Esophagus squamous epithelium (tissue), 5 donors: ENCODE measurements around the gene PINLYP. TPM values are rescaled to one million over a fixed set of nuclear protein-coding genes. Genes with fewer than 3 reads are reported as not detected.
A peak's percentile ranks its signal among the peaks of the same experiment; 100 is the strongest.

ENCODE experiments used
- DNase-seq: peaks from one replicate; lab custom pipeline; 2025; lab: John Stamatoyannopoulos, UW
- H3K27ac ChIP-seq, 4 donors: fragments of 200-600 bp; sonication (generic); one replicate each; pipeline ENCODE4 v1.5.1; 2016 to 2019; ENCODE audit warnings: mild to moderate bottlenecking in 1 of 4
- H3K27me3 ChIP-seq, 4 donors: fragments of 200-600 bp; sonication (generic); 1 replicate in 3 of 4; 2 replicates in 1 of 4; pipeline versions ENCODE4 v1.5.1 to v1.6.0; 2017 to 2021; ENCODE audit warnings: antibody characterized with exemption in 1 of 4
- H3K36me3 ChIP-seq, 3 donors: fragments of 200-600 bp; sonication (generic); one replicate each; pipeline ENCODE4 v1.5.1; 2016 to 2019
- H3K4me1 ChIP-seq, 3 donors: fragments of 200-600 bp; sonication (generic); one replicate each; pipeline ENCODE4 v1.5.1; 2017 to 2019
- H3K4me3 ChIP-seq, 4 donors: fragments of 200-600 bp; sonication (generic); 1 replicate in 3 of 4; 2 replicates in 1 of 4; pipeline ENCODE4 v1.5.1; 2016 to 2019; ENCODE audit warnings: mild to moderate bottlenecking in 2 of 4, moderate library complexity in 1 of 4
- H3K9me3 ChIP-seq, 3 donors: fragments of 200-600 bp; sonication (generic); one replicate each; pipeline ENCODE4 v1.5.1; 2016 to 2019
- POLR2A ChIP-seq, 4 donors: fragments of 450-650 bp; IDR thresholded peaks; one replicate each; pipeline ENCODE4 v1.6.1; 2017; ENCODE audit warnings: antibody characterized with exemption in 4 of 4, mild to moderate bottlenecking in 4 of 4, moderate library complexity in 3 of 4
- WGBS, 2 donors: methylation state at CpG; one replicate each; pipeline ENCODE4 v1.1.5; 2018; 5-methylcytosine and 5-hydroxymethylcytosine counted together
- intact Hi-C: fragments of 100-400 bp; cut with DNase I; formaldehyde crosslinking; loops from one replicate; pipeline ENCODE4 v1.15.0; 2022
- total RNA-seq, 4 donors: library from RNA; depleted of rRNA; stranded (reverse); fragments of >200 nt; gene quantifications; one replicate each; pipeline ENCODE4 v1.1.0, GENCODE V29; 2016
- TF ChIP-seq, protein P1 (sequence below), 6 experiments: fragments of 450-650 bp in 4 of 6; fragments of 200-600 bp in 2 of 6; sonication (generic) in 2 of 6; IDR thresholded peaks; one replicate each; pipeline ENCODE4 v1.5.1; 2016 to 2019; ENCODE audit warnings: antibody characterized with exemption in 6 of 6, mild to moderate bottlenecking in 4 of 6, moderate library complexity in 4 of 6
- donor health status: DM: yes; HTN: yes; CAD: no.

The PINLYP gene
- 10 to 100 TPM in 2 of 4 donors, 1 to 10 TPM in 2; 1.9 to 23.3 (median 9.3) TPM for total RNA-seq

DNA sequence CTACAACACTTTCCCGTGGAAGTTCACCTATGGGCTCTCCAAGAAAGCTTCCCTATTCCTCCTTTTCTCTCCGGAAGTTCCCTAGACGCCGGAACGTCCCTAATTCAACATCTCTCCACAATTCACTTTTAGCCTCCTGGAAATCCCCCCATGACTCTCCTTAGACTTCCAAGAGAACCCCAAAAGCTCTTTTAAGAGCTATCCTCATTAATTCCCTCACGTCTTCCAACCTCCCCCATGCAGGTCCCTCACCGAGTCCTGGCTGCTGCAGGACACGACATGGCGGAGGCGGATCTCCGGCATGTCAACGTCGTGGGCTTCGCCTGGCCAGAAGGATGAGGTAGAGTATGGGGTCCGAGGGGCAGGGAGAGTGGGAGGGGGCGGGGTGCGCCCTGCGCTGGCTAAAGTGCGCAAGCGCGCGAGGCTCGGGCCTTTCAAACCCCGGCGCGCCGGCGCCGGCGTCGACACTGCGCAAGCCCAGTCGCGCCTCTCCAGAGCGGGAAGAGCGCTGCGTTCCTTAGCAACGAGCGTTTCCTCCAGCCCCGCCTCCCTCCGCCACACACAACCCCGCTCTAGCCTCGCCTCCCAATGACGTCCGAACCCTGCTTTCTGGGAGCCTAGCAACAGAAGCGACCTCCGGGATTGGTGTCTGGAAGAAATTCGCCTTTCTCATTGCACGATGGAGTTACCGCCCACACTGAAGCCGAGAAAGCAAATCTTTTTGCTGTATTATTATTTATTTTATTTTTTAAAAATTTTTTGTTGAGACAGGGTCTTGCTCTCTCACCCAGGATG lies at the start of gene PINLYP, which contains the start of gene XRCC1:
Gene PINLYP, plus strand, starts transcription at position 646 of the 795 bp plus-strand sequence. CDS start 1,391 bp downstream, outside the sequence.
Gene XRCC1, minus strand, starts transcription at position 372 of the 795 bp plus-strand sequence. Its CDS starts 69 bp downstream, at position 303.
- Histone ChIP-seq H3K36me3 (peaks cover 0 to 21% (median 0%) of the 10 kb centered on the region in 3 donors), H3K27ac (peak within 1 kb of the TSS; percentile 85 to 97 (median 90)), H3K4me3 (peak within 1 kb of the TSS; percentile 52 to 92 (median 78)), H3K27me3 (no peaks in the 10 kb centered on the region), H3K4me1 (peaks cover 14 to 47% (median 24%) of the 10 kb centered on the region in 3 donors), H3K9me3 (no peaks in the 10 kb centered on the region)
- intact Hi-C loops: no loop called here
- WGBS, 2 donors: 0% methylated on average over 35 to 37 of the region's 51 CpGs
- TF ChIP-seq POLR2A (IDR thresholded peaks at IDR 0.05): peak in 2 of 4 donors; percentile 12 to 58
- TF ChIP-seq, protein P1, sequence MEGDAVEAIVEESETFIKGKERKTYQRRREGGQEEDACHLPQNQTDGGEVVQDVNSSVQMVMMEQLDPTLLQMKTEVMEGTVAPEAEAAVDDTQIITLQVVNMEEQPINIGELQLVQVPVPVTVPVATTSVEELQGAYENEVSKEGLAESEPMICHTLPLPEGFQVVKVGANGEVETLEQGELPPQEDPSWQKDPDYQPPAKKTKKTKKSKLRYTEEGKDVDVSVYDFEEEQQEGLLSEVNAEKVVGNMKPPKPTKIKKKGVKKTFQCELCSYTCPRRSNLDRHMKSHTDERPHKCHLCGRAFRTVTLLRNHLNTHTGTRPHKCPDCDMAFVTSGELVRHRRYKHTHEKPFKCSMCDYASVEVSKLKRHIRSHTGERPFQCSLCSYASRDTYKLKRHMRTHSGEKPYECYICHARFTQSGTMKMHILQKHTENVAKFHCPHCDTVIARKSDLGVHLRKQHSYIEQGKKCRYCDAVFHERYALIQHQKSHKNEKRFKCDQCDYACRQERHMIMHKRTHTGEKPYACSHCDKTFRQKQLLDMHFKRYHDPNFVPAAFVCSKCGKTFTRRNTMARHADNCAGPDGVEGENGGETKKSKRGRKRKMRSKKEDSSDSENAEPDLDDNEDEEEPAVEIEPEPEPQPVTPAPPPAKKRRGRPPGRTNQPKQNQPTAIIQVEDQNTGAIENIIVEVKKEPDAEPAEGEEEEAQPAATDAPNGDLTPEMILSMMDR (IDR thresholded peaks at IDR 0.05): peak in 1 of 6 experiments; percentile 7
- peak; percentile 83 for DNase-seq

DNA sequence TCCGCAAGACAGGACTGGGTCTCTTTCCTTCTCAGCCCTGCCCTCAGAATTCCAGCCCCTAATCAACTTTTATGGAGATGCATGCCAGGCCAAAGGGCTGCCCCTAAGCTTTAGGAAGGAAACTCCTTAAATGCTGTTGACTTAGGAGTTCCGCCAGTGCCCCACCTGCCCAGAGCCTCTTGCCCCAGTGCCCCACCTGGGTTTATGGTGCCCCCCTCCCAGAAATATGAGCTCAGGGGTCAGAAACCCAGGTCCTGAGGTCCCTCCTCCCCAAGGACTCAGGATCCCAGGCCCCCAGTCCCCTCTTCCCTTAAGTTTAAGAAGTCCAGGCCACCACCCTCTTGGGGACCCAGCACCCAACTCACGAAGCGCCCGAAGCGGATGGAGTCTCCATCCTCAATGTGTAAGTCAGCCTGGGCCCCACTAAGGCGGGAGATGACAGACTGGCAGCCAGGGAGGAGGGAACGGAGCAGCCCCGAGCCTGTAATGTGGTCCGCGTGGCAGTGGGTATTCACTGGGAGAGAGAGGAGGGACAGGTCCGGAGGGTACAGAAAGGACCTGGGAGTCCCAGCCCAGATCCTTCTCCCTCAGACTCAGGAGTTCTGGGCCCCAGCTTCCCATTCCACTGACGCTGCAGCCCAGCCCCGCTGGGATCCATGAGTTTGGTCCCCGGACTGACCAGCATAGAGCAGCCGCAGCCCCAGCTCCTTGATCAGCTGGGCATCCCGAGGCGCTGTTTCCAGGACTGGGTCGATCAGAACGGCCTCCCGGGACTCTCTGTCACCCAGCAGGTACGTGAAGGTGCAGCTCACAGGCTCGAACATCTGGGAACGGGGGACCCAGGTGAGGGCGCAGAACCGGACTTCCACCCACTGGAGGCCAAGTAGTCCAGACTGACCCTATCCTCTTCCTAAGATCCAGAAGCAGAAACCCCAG lies 49.5 kb upstream of the PINLYP start:
- H3K27ac ChIP-seq: peak overlapping the region; percentile 83 to 98 (median 92)
- H3K36me3 ChIP-seq: peaks cover 0 to 8% (median 0%) of the 10 kb centered on the region in 3 donors
- H3K4me3 ChIP-seq: peak overlapping the region; percentile 71 to 98 (median 82)
- H3K27me3 ChIP-seq: no peaks in the 10 kb centered on the region
- H3K9me3 ChIP-seq: no peaks in the 10 kb centered on the region
- H3K4me1 ChIP-seq: peaks cover 11 to 76% (median 26%) of the 10 kb centered on the region in 3 donors
- intact Hi-C loops: no loop called here
- 0% methylated on average over 2 to 9 of the region's 26 CpGs for WGBS, 2 donors
- no peak for DNase-seq
- TF ChIP-seq, protein P1 (IDR thresholded peaks at IDR 0.05): no peak
- TF ChIP-seq POLR2A (IDR thresholded peaks at IDR 0.05): no peak

DNA sequence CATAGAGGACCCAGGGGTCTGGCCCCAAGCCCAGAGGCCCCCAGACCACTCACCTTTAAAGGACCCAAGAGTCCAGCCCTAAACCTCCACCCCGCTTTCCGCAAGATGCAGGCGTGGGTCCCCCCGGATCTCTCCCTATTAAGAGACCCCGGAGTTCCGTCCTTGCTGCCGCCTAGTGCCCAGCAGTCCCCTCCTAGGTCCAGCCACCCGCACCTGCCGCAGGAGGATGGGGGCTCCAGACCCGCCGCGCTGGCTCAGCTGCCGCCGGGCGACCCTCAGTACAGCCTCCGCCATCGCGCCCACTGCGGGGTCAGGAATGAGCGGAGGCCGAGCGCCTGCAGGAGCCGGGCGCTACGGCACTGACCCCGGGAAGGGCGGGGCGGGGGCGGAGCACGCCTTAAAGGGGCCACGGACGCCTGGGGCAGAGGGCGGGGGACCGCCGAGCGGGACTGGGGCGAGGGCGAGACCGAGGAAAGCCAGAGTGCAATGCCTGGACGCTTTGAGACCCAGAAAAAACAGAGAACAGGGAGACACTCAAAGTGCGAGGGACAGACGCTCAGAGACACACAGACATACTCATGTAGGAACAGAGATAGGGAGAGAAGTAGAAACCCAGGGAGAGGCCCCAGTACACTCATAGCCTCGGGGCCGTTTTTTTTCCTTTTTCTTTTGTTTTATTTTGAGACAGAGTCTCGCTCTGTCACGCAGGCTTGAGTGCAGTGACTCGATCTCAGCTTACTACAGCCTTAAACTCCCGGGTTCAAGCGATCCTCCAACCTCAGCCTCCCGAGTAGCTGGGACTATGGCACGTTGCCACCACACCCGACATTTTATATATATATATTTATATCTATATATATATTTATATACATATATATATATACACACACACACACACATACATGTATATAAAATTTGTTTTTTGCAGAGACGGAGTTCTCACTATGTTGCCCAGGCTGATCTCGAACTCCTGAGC lies 48.4 kb upstream of the PINLYP start, which contains the start of gene ETHE1:
Gene ETHE1, minus strand, starts transcription at position 318 of the 976 bp plus-strand sequence. Its CDS starts 24 bp downstream, at position 294.
- intact Hi-C loops: no loop called here
- WGBS, 2 donors: 4 to 8% methylated on average over 18 to 34 of the region's 54 CpGs

More for the DNA sequence above, 48.4 kb upstream of the PINLYP start, which contains the start of gene ETHE1:
- TF ChIP-seq, protein P1 (IDR thresholded peaks at IDR 0.05): peak in 1 of 6 experiments; percentile 7
- peak in 2 of 4 donors; percentile 63 to 88 for TF ChIP-seq POLR2A (IDR thresholded peaks at IDR 0.05)
- Histone ChIP-seq H3K4me3 (peak within 1 kb of the TSS; percentile 71 to 98 (median 82)), H3K27me3 (no peaks in the 10 kb centered on the region), H3K27ac (peak within 1 kb of the TSS; percentile 83 to 98 (median 92)), H3K9me3 (no peaks in the 10 kb centered on the region), H3K36me3 (no peaks in the 10 kb centered on the region), H3K4me1 (peaks cover 14 to 81% (median 29%) of the 10 kb centered on the region in 3 donors)
- no peak for DNase-seq
